Testis (tissue), 2 donors: ENCODE data around the gene EHBP1.

Experiments used
- POLR2A ChIP-seq: fragments of 450-650 bp; IDR thresholded peaks from one replicate; pipeline ENCODE4 v1.6.1; 2017; ENCODE audit warnings: antibody characterized with exemption, mild to moderate bottlenecking, moderate library complexity
- TF ChIP-seq, protein P1 (sequence below), 3 experiments: fragments of 450-650 bp in 2 of 3; fragments of 200-600 bp in 1 of 3; sonication (generic) in 1 of 3; IDR thresholded peaks; one replicate each; pipeline ENCODE4 v1.5.1; 2016 to 2019; ENCODE audit warnings: antibody characterized with exemption in 3 of 3, mild to moderate bottlenecking in 2 of 3, moderate library complexity in 1 of 3

GRCh38 chr2:63053081-63053888, 347.8 kb downstream of the EHBP1 start:
- no peak for TF ChIP-seq POLR2A
- TF ChIP-seq, protein P1, sequence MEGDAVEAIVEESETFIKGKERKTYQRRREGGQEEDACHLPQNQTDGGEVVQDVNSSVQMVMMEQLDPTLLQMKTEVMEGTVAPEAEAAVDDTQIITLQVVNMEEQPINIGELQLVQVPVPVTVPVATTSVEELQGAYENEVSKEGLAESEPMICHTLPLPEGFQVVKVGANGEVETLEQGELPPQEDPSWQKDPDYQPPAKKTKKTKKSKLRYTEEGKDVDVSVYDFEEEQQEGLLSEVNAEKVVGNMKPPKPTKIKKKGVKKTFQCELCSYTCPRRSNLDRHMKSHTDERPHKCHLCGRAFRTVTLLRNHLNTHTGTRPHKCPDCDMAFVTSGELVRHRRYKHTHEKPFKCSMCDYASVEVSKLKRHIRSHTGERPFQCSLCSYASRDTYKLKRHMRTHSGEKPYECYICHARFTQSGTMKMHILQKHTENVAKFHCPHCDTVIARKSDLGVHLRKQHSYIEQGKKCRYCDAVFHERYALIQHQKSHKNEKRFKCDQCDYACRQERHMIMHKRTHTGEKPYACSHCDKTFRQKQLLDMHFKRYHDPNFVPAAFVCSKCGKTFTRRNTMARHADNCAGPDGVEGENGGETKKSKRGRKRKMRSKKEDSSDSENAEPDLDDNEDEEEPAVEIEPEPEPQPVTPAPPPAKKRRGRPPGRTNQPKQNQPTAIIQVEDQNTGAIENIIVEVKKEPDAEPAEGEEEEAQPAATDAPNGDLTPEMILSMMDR (IDR thresholded peaks at IDR 0.05), result no peak
